Pancreas (tissue), 10 donors: ENCODE results near the gene SBNO2. TPM values are rescaled to one million over a fixed set of nuclear protein-coding genes. Genes with fewer than 3 reads are reported as not detected.
A peak's percentile ranks its signal among the peaks of the same experiment; 100 is the strongest.

Experiments
- ATAC-seq, 4 donors: fragments of 200-7000 bp; cut with Tn5 transposase; one replicate each; pipeline versions ENCODE4 v1.8.0 to v1.9.1; 2020; ENCODE audit warnings: mild to moderate bottlenecking in 4 of 4, moderate library complexity in 4 of 4
- DNase-seq, 6 donors: peaks; one replicate each; pipeline ENCODE4 v3.0.0-alpha.2; 2020
- FAIRE-seq: peaks from 2 replicates; lab custom pipeline; 2012; peaks lifted over from hg19 to GRCh38; lab: Jason Lieb, UNC
- H3K27ac ChIP-seq, 4 donors: fragments of 200-600 bp; sonication (generic); 1 replicate in 3 of 4; 2 replicates in 1 of 4; pipeline versions ENCODE4 v1.5.0 to v1.8.0; 2020
- H3K27me3 ChIP-seq, 4 donors: fragments of 200-600 bp; one replicate each; pipeline ENCODE4 v1.8.0; 2021
- H3K36me3 ChIP-seq, 3 donors: fragments of 200-600 bp; sonication (generic) in 1 of 3; one replicate each; pipeline versions ENCODE4 v1.5.0 to v1.8.0; 2020 to 2021
- H3K4me1 ChIP-seq, 3 donors: fragments of 200-600 bp; one replicate each; pipeline ENCODE4 v1.8.0; 2021
- H3K4me3 ChIP-seq, 4 donors: fragments of 200-600 bp; sonication (generic) in 2 of 4; one replicate each; pipeline versions ENCODE4 v1.5.0 to v1.8.0; 2020 to 2021
- H3K9me3 ChIP-seq, 4 donors: fragments of 200-600 bp; one replicate each; pipeline ENCODE4 v1.8.0; 2021
- CTCF ChIP-seq, 4 donors: fragments of 200-600 bp; sonication (generic) in 3 of 4; IDR thresholded peaks; one replicate each; pipeline versions ENCODE4 v1.5.0 to v1.8.0; 2021; ENCODE audit warnings: antibody characterized with exemption in 4 of 4
- WGBS, 2 donors: extraction: QIAGEN DNeasy Blood & Tissue Kit; methylation state at CpG; one replicate each; pipeline ENCODE4 v1.1.7; 2013; 5-methylcytosine and 5-hydroxymethylcytosine counted together
- intact Hi-C, 3 donors: fragments of 100-400 bp; cut with DNase I; formaldehyde crosslinking; loops; one replicate each; pipeline versions ENCODE4 v1.11.1 to v1.14.2; 2022
- polyA plus RNA-seq, 2 donors: library from polyadenylated mRNA; stranded (reverse); fragments of 200-250 nt; gene quantifications; one replicate each; pipeline ENCODE4 v1.2.3, GENCODE V29; 2013
- total RNA-seq, 6 donors: library from RNA; stranded (reverse); fragmentation: NEBNext Ultra II Directional in 4 of 6; extraction: Animal tissue kit (Norgen Biotek cat#: 25700) in 4 of 6; gene quantifications; one replicate each; pipeline versions ENCODE4 v1.2.1 to v1.2.4, GENCODE V29; 2021 to 2023
- donor health status: healthy with polysubstance abuse.
- donor health status: DM: no; HTN: no; CAD: no; lungs with moderate emphysema.
- donor health status: DM: no; HTN: no; CAD: no.
- donor health status: control.
- donor health status: control.
- donor health status: Bipolar disorder and iron deficiency.
- donor health status: DM: yes; HTN: yes; CAD: no.
- donor health status: DM: no; HTN: no; CAD: no.
- donor health status: DM: no; HTN: no; CAD: no.
- donor health status: DM: yes; HTN: yes; CAD: no.

Gene SBNO2
- total RNA-seq = 10 to 100 TPM; 16.8 to 43.7 (median 23.9) TPM
- 10 to 100 TPM; 36.4 to 53.9 TPM for polyA plus RNA-seq

GRCh38 chr19:1173845-1174809 is at the start of gene SBNO2:
TSS of gene SBNO2 (minus strand) at chr19:1174268. CDS start at chr19:1154276, 19,992 bp downstream.
- Histone ChIP-seq H3K9me3 (no peaks in the 10 kb centered on the region), H3K4me3 (peak within 1 kb of the TSS; percentile 54 to 95 (median 82)), H3K27me3 (no peaks in the 10 kb centered on the region), H3K27ac (peak within 1 kb of the TSS; percentile 85 to 91 (median 90)), H3K36me3 (no peaks in the 10 kb centered on the region), H3K4me1 (peaks cover 0 to 15% (median 0%) of the 10 kb centered on the region in 3 donors)
- intact Hi-C loops = no loop called here
- ATAC-seq (peak; percentile 79 to 87 (median 83)), FAIRE-seq (no peak), DNase-seq (peak; percentile 87 to 99 (median 96))
- WGBS, 2 donors = 11 to 26% methylated on average over 40 to 84 of the region's 84 CpGs
- no peak for TF ChIP-seq CTCF (IDR thresholded peaks at IDR 0.05)

GRCh38 chr19:1223018-1223855 is 49.2 kb upstream of the SBNO2 start:
- no peak for ATAC-seq

GRCh38 chr19:1222394-1222793 is 48.3 kb upstream of the SBNO2 start:
- no peaks in the 10 kb centered on the region for H3K9me3 ChIP-seq
- intact Hi-C loops = no loop called here
- no peak for TF ChIP-seq CTCF (IDR thresholded peaks at IDR 0.05)
- ATAC-seq = no peak
- no peak for FAIRE-seq
- DNase-seq = peak in 2 of 6 donors; percentile 33 to 73
- H3K27ac ChIP-seq = no peak overlapping the region
- H3K4me1 ChIP-seq = peaks cover 0 to 5% (median 4%) of the 10 kb centered on the region in 3 donors
- H3K4me3 ChIP-seq = no peak overlapping the region
- 86 to 90% methylated on average over 11 to 14 of the region's 14 CpGs for WGBS, 2 donors
- peaks cover 5 to 21% (median 8%) of the 10 kb centered on the region in 3 donors for H3K36me3 ChIP-seq
- no peaks in the 10 kb centered on the region for H3K27me3 ChIP-seq

More at GRCh38 chr19:1223018-1223855, 49.2 kb upstream of the SBNO2 start:
- H3K27me3 ChIP-seq = no peaks in the 10 kb centered on the region
- intact Hi-C loops = no loop called here
- peak in 2 of 6 donors; percentile 53 to 83 for DNase-seq
- H3K36me3 ChIP-seq = peaks cover 5 to 28% (median 8%) of the 10 kb centered on the region in 3 donors
- peak in 1 of 4 donors; percentile 6 for TF ChIP-seq CTCF (IDR thresholded peaks at IDR 0.05)
- FAIRE-seq = no peak
- no peak overlapping the region for H3K4me3 ChIP-seq
- 80 to 82% methylated on average over 47 to 48 of the region's 48 CpGs for WGBS, 2 donors
- no peak overlapping the region for H3K27ac ChIP-seq
- no peaks in the 10 kb centered on the region for H3K9me3 ChIP-seq
- peaks cover 0 to 5% (median 4%) of the 10 kb centered on the region in 3 donors for H3K4me1 ChIP-seq

GRCh38 chr19:1221904-1222255 is 47.8 kb upstream of the SBNO2 start:
- TF ChIP-seq CTCF (IDR thresholded peaks at IDR 0.05) = no peak
- DNase-seq = peak in 2 of 6 donors; percentile 47 to 82
- intact Hi-C loops = no loop called here
- H3K4me3 ChIP-seq = no peak overlapping the region
- no peak for FAIRE-seq
- H3K36me3 ChIP-seq = peaks cover 5 to 20% (median 8%) of the 10 kb centered on the region in 3 donors
- peaks cover 0 to 5% (median 4%) of the 10 kb centered on the region in 3 donors for H3K4me1 ChIP-seq
- WGBS, 2 donors = 77 to 84% methylated on average over 18 to 22 of the region's 22 CpGs
- no peaks in the 10 kb centered on the region for H3K27me3 ChIP-seq
- H3K27ac ChIP-seq = no peak overlapping the region
- no peak for ATAC-seq
- no peaks in the 10 kb centered on the region for H3K9me3 ChIP-seq
